PC-3 (cell line): Measurements from ENCODE around the gene SNAPC1. TPM values are rescaled to one million over a fixed set of nuclear protein-coding genes. Genes with fewer than 3 reads are reported as not detected.

Experiments used
- ATAC-seq: fragments of 200-7000 bp; cut with Tn5 transposase; 2 replicates; pipeline ENCODE4 v1.9.1; 2020; ENCODE audit warnings: mild to moderate bottlenecking, moderate library complexity
- BruUV-seq: library from RNA; stranded (reverse); fragments of 400-500 nt; replicated peaks from 2 replicates; lab custom pipeline; 2021; lab: Mats Ljungman, UMichigan
- CTCF ChIA-PET: fragments of 300-600 bp; sonication (Branson Sonifier 250); formaldehyde crosslinking; loops from one replicate; lab custom pipeline; 2022; ENCODE audit warnings: antibody characterized with exemption; lab: Charles Lee
- POLR2A ChIA-PET: fragments of 300-600 bp; sonication (Branson Sonifier 250); formaldehyde crosslinking; loops from one replicate; lab custom pipeline; 2022; ENCODE audit warnings: antibody characterized with exemption; ENCODE audit not compliant: unreplicated experiment; lab: Charles Lee
- DNase-seq: peaks from one replicate; pipeline ENCODE4 v3.0.0-alpha.2; 2015
- H2AFZ ChIP-seq: fragments of 300-600 bp; sonication (generic); 2 replicates; pipeline ENCODE4 v1.6.0; 2016; ENCODE audit warnings: antibody characterized with exemption, low read length
- H3F3A ChIP-seq: fragments of 300-600 bp; sonication (generic); one replicate; pipeline ENCODE4 v1.6.0; 2017; ENCODE audit warnings: antibody characterized with exemption, low read length, control low read depth, mild to moderate bottlenecking; ENCODE audit not compliant: unreplicated experiment
- H3K27ac ChIP-seq: fragments of 300-600 bp; sonication (generic); 2 replicates; pipeline ENCODE4 v1.5.1; 2016; ENCODE audit warnings: mild to moderate bottlenecking, low read length
- H3K27me3 ChIP-seq: fragments of 300-600 bp; sonication (generic); 2 replicates; pipeline ENCODE4 v1.6.1; 2016; ENCODE audit warnings: low read length, mixed read lengths
- H3K36me3 ChIP-seq: fragments of 300-600 bp; sonication (generic); 2 replicates; pipeline ENCODE4 v1.6.1; 2016; ENCODE audit warnings: low read depth, mixed run types, low read length, mixed read lengths
- H3K4me1 ChIP-seq: fragments of 300-600 bp; sonication (generic); 2 replicates; pipeline ENCODE4 v1.5.1; 2016; ENCODE audit warnings: low read length; ENCODE audit not compliant: insufficient read depth
- H3K4me2 ChIP-seq: fragments of 300-600 bp; sonication (generic); 2 replicates; pipeline ENCODE4 v1.6.0; 2016; ENCODE audit warnings: low read length
- H3K4me3 ChIP-seq: fragments of 300-600 bp; sonication (generic); 2 replicates; pipeline ENCODE4 v1.5.1; 2016; ENCODE audit warnings: mild to moderate bottlenecking, low read length, mixed read lengths
- H3K79me2 ChIP-seq: fragments of 300-600 bp; sonication (generic); 2 replicates; pipeline ENCODE4 v1.6.1; 2017; ENCODE audit warnings: low read length, mixed read lengths
- H3K9ac ChIP-seq: fragments of 300-600 bp; sonication (generic); 2 replicates; pipeline ENCODE4 v1.6.0; 2016; ENCODE audit warnings: mild to moderate bottlenecking, low read length
- H3K9me2 ChIP-seq: fragments of 300-600 bp; sonication (generic); replicated peaks from 2 replicates; pipeline ENCODE4 v1.6.1; 2016; ENCODE audit warnings: mixed run types, low read length, mixed read lengths
- H3K9me3 ChIP-seq: fragments of 300-600 bp; sonication (generic); 2 replicates; pipeline ENCODE4 v1.6.1; 2016; ENCODE audit warnings: low read length, mixed read lengths
- H4K20me1 ChIP-seq: fragments of 300-600 bp; sonication (generic); 2 replicates; pipeline ENCODE4 v1.6.1; 2016; ENCODE audit warnings: low read length, mixed read lengths
- CTCF ChIP-seq: fragments of 300-600 bp; sonication (generic); conservative IDR thresholded peaks from 2 replicates; pipeline ENCODE4 v1.5.1; 2017; ENCODE audit warnings: antibody characterized with exemption, low read depth, mild to moderate bottlenecking, low read length
- EZH2 ChIP-seq: fragments of 300-600 bp; sonication (generic); IDR thresholded peaks from one replicate; pipeline ENCODE4 v1.6.1; 2017; ENCODE audit warnings: antibody characterized with exemption, mild to moderate bottlenecking, low read length; ENCODE audit not compliant: unreplicated experiment
- EZH2phosphoT487 ChIP-seq: fragments of 300-600 bp; sonication (generic); IDR thresholded peaks from 2 replicates; pipeline ENCODE4 v1.6.1; 2018; ENCODE audit warnings: mild to moderate bottlenecking, antibody characterized with exemption, low read length, borderline replicate concordance
- intact Hi-C: fragments of 100-400 bp; cut with micrococcal nuclease; formaldehyde crosslinking; loops from 2 replicates; pipeline ENCODE4 v1.9.0; 2023
- total RNA-seq: library from RNA; depleted of rRNA; stranded (reverse); fragments of >200 nt; gene quantifications from 2 replicates; pipeline ENCODE4 v1.2.3, GENCODE V29; 2014

The SNAPC1 gene
- total RNA-seq, 1 experiment from 2014 or later: 26.7 TPM

DNA sequence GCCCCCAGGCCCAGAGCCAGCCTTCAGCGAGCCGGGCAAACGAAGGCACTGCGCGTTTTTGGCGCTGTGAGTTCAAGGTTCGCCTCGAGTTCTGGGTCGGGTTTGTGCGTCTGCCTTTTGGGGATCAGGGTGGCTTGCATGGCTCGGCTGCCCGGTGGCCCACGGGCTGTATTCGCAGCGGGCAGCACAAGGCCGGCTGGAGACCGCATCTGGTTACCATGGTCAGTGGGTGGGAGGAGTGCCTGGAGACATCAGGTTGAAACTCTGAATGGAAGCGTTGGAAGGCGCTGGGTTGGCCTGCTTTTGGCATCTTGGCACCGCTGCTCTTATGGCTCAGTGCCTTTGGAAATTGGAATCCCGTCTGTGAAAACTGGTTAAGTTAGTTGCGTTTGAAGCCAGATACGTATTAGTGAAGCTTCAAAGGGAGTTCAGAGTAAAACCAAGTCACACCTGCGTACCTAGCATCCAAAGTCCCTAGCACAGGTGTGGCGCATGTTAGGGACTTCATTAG is 50.9 kb downstream of the SNAPC1 start:
- Histone ChIP-seq H3K27me3 (peaks cover 39% of the 10 kb centered on the region), H4K20me1 (no peaks in the 10 kb centered on the region), H3F3A (no peaks in the 10 kb centered on the region), H3K79me2 (no peaks in the 10 kb centered on the region), H3K9me2 (no peaks in the 10 kb centered on the region), H3K4me1 (peaks cover 4% of the 10 kb centered on the region; the same call in 1 of the 2 replicates), H3K4me3 (peak overlapping the region; percentile 62), H3K4me2 (peak overlapping the region; percentile 82), H3K27ac (no peak overlapping the region), H3K36me3 (no peaks in the 10 kb centered on the region), H3K9me3 (no peaks in the 10 kb centered on the region), H3K9ac (no peak overlapping the region), H2AFZ (peak overlapping the region; percentile 67)
- ATAC-seq (peak; percentile 41), DNase-seq (no peak)
- TF ChIP-seq EZH2 (peak; percentile 82), CTCF (no peak), EZH2phosphoT487 (peak; percentile 55; the same call in 1 of the 2 replicates)
- intact Hi-C loops: no loop called here
- BruUV-seq: no TSS peak
- ChIA-PET CTCF (no interaction called here), POLR2A (no interaction called here)

- H3K4me2 ChIP-seq: no peak overlapping the region
- no TSS peak for BruUV-seq
- no peak overlapping the region for H3K4me3 ChIP-seq
- H2AFZ ChIP-seq: no peak overlapping the region
- H3F3A ChIP-seq: no peaks in the 10 kb centered on the region
- DNase-seq: no peak
- no peaks in the 10 kb centered on the region for H3K9me3 ChIP-seq
- no peaks in the 10 kb centered on the region; the same call in 1 of the 2 replicates for H3K9me2 ChIP-seq
- TF ChIP-seq EZH2: no peak
- TF ChIP-seq EZH2phosphoT487: no peak
- TF ChIP-seq CTCF: no peak
- CTCF ChIA-PET: no interaction called here
- no peak for ATAC-seq
- no peak overlapping the region for H3K9ac ChIP-seq
- intact Hi-C loops: no loop called here
- H4K20me1 ChIP-seq: no peaks in the 10 kb centered on the region
- H3K27me3 ChIP-seq: no peaks in the 10 kb centered on the region
- H3K27ac ChIP-seq: no peak overlapping the region
- H3K79me2 ChIP-seq: no peaks in the 10 kb centered on the region
- no peaks in the 10 kb centered on the region for H3K36me3 ChIP-seq
- H3K4me1 ChIP-seq: no peaks in the 10 kb centered on the region
- POLR2A ChIA-PET: interaction anchor here (0.6 kb wide), 1 partner anchor 501 kb away, joined by 4 read pairs; the partner anchor contains the start of gene PRKCH
Measured at GRCh38 chr14:61822458-61822857, 60.2 kb downstream of the SNAPC1 start.

DNA sequence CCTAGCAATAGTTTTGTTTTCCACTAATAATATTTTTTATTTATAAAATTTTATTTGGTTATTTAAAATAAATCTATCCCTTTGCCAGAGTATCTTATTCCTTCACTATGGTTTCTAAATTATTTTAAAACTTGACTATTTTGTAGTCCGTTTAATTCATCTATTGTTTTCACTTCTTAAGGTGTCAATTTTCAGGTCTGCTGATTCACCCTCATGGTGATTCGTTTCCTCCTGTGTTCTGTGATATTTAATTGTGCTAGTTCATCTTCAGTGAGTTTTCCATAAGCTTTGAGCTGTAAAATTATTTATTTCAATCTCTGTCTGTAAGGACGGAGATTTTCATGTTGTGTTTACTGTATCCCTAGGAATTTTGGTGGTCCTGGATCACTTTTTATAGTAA is 70.6 kb downstream of the SNAPC1 start:
- Histone ChIP-seq H3K27me3 (no peaks in the 10 kb centered on the region), H3K9ac (no peak overlapping the region), H3K4me2 (no peak overlapping the region), H3K36me3 (no peaks in the 10 kb centered on the region), H3K9me2 (no peaks in the 10 kb centered on the region), H3K4me1 (peaks cover 1% of the 10 kb centered on the region), H3K4me3 (no peak overlapping the region), H3K9me3 (no peaks in the 10 kb centered on the region), H4K20me1 (no peaks in the 10 kb centered on the region), H3K79me2 (no peaks in the 10 kb centered on the region), H3F3A (no peaks in the 10 kb centered on the region), H3K27ac (no peak overlapping the region), H2AFZ (no peak overlapping the region)
- intact Hi-C loops: no loop called here
- no TSS peak for BruUV-seq
- CTCF ChIA-PET: no interaction called here
- TF ChIP-seq EZH2 (no peak), CTCF (no peak), EZH2phosphoT487 (no peak)
- no peak for ATAC-seq
- no peak for DNase-seq
- POLR2A ChIA-PET: no interaction called here
